A549 (cell line): Measurements from ENCODE around the gene CBFA2T3. TPM values are rescaled to one million over a fixed set of nuclear protein-coding genes. Genes with fewer than 3 reads are reported as not detected.

ENCODE experiments used
- ATAC-seq, 2 experiments: fragments of 200-7000 bp in 1 of 2; fragments of >200 bp in 1 of 2; cut with Nextera tagmentation in 1 of 2; cut with Tn5 transposase in 1 of 2; 3 replicates each; pipeline versions ENCODE4 v1.8.0 to v1.9.1; 2018 to 2020; ENCODE audit warnings: mild to moderate bottlenecking in 1 of 2, moderate library complexity in 1 of 2
- CTCF ChIA-PET: fragments of 300-600 bp; sonication (Branson Sonifier 250); formaldehyde crosslinking; extraction: SDS; loops from one replicate; lab custom pipeline; 2021; ENCODE audit warnings: antibody characterized with exemption, inconsistent platforms; lab: Yijun Ruan, JAX
- POLR2A ChIA-PET: fragments of 350-600 bp; formaldehyde crosslinking; extraction: SDS; loops from one replicate; lab custom pipeline; 2021; ENCODE audit warnings: antibody characterized with exemption, inconsistent platforms; lab: Yijun Ruan, JAX
- DNase-seq, 2 experiments: peaks; one replicate each; pipeline versions ENCODE4 v3.0.0 to v3.0.0-alpha.2; 2011 to 2016; ENCODE audit warnings: low read depth in 1 of 2, low spot score in 1 of 2
- FAIRE-seq: peaks from 2 replicates; lab custom pipeline; 2011; peaks lifted over from hg19 to GRCh38; lab: Jason Lieb, UNC
- H3K27ac ChIP-seq, 2 experiments: fragments of >200 bp; sonication (Bioruptor Twin); formaldehyde crosslinking; 3 replicates each; pipeline ENCODE4 v1.5.1; 2016 to 2017
- H3K4me1 ChIP-seq: fragments of >200 bp; sonication (Bioruptor Twin); formaldehyde crosslinking; 3 replicates; pipeline ENCODE4 v1.6.1; 2016
- H3K4me2 ChIP-seq: fragments of >200 bp; sonication (Bioruptor Twin); formaldehyde crosslinking; 3 replicates; pipeline ENCODE4 v1.6.1; 2016
- H3K4me3 ChIP-seq: fragments of >200 bp; sonication (Bioruptor Twin); formaldehyde crosslinking; 3 replicates; pipeline ENCODE4 v1.5.1; 2016
- H3K9me3 ChIP-seq: fragments of >200 bp; sonication (Bioruptor Twin); formaldehyde crosslinking; 3 replicates; pipeline ENCODE4 v1.6.1; 2016
- CHD4 ChIP-seq: fragments of 200-600 bp; sonication (generic); IDR thresholded peaks from 2 replicates; pipeline ENCODE4 v1.6.1; 2016; ENCODE audit warnings: antibody characterized with exemption, mild to moderate bottlenecking, borderline replicate concordance
- E2F6 ChIP-seq: IDR thresholded peaks from 2 replicates; pipeline ENCODE4 v1.6.1; 2012; ENCODE audit warnings: low read depth, borderline replicate concordance
- GATA3 ChIP-seq: IDR thresholded peaks from 2 replicates; pipeline ENCODE4 v1.6.1; 2012; ENCODE audit warnings: borderline replicate concordance
- KDM1A ChIP-seq: fragments of 200-600 bp; sonication (generic); IDR thresholded peaks from 2 replicates; pipeline ENCODE4 v1.6.1; 2016; ENCODE audit warnings: low read depth, mild to moderate bottlenecking
- KDM5A ChIP-seq: fragments of 200-600 bp; sonication (generic); IDR thresholded peaks from 2 replicates; pipeline ENCODE4 v1.6.1; 2016; ENCODE audit warnings: antibody characterized with exemption, mild to moderate bottlenecking
- MAFK ChIP-seq: fragments of 450-650 bp; IDR thresholded peaks from 2 replicates; pipeline ENCODE4 v1.6.1; 2014; ENCODE audit not compliant: partially characterized antibody
- MYC ChIP-seq: IDR thresholded peaks from 2 replicates; pipeline ENCODE4 v1.6.1; 2012; ENCODE audit warnings: mild to moderate bottlenecking, inconsistent platforms, low read length, improper control_type of control experiment, borderline replicate concordance
- NPAS2 ChIP-seq: fragments of 250-450 bp; sonication (Bioruptor Pico); IDR thresholded peaks from 2 replicates; pipeline ENCODE4 v1.8.0; 2022; ENCODE audit warnings: mild to moderate bottlenecking, moderate library complexity, borderline replicate concordance
- RAD21 ChIP-seq, 2 experiments: fragments of >200 bp in 1 of 2; sonication (Bioruptor Twin) in 1 of 2; formaldehyde crosslinking in 1 of 2; IDR thresholded peaks in 1 of 2; conservative IDR thresholded peaks in 1 of 2; 2 replicates in 1 of 2; 3 replicates in 1 of 2; pipeline ENCODE4 v1.6.1; 2012 to 2018; ENCODE audit warnings: inconsistent platforms in 1 of 2
- REST ChIP-seq: fragments of 200-600 bp; sonication (generic); IDR thresholded peaks from 2 replicates; pipeline ENCODE4 v1.6.1; 2016; ENCODE audit warnings: antibody characterized with exemption, mild to moderate bottlenecking, moderate library complexity
- RFX5 ChIP-seq: fragments of 450-650 bp; IDR thresholded peaks from 2 replicates; pipeline ENCODE4 v1.7.1; 2014; ENCODE audit warnings: antibody characterized with exemption, mild to moderate bottlenecking, moderate library complexity
- SMC3 ChIP-seq: fragments of >200 bp; sonication (Bioruptor Twin); formaldehyde crosslinking; IDR thresholded peaks from 3 replicates; pipeline ENCODE4 v1.6.1; 2018; ENCODE audit warnings: inconsistent platforms
- WGBS: methylation state at CpG from one replicate; pipeline ENCODE4 v1.1.6; 2017; ENCODE audit errors: missing lambda C conversion rate; 5-methylcytosine and 5-hydroxymethylcytosine counted together
- polyA plus RNA-seq, 4 experiments: library from polyadenylated mRNA; depleted of rRNA in 3 of 4; stranded (reverse); fragments of >200 nt; fragmentation: RNase III in 1 of 4; extraction: RNeasy Plus Mini Kit Qiagen cat#74134 plus additional on column Dnase treatment in 1 of 4; gene quantifications; 2 replicates in 3 of 4; 3 replicates in 1 of 4; pipeline ENCODE4 v1.2.3, GENCODE V29; 2011 to 2017
- TF ChIP-seq, protein P1 (sequence below): fragments of 450-650 bp; IDR thresholded peaks from 2 replicates; pipeline ENCODE4 v1.6.1; 2014; ENCODE audit warnings: antibody characterized with exemption
- TF ChIP-seq, protein P2 (sequence below): fragments of >200 bp; sonication (Bioruptor Twin); formaldehyde crosslinking; IDR thresholded peaks from 2 replicates; pipeline ENCODE4 v1.6.1; 2016

Gene CBFA2T3
- polyA plus RNA-seq, 2 of the 4 experiments (the other 2 are of a cell fraction), result 0.08 TPM; not detected in 1

DNA sequence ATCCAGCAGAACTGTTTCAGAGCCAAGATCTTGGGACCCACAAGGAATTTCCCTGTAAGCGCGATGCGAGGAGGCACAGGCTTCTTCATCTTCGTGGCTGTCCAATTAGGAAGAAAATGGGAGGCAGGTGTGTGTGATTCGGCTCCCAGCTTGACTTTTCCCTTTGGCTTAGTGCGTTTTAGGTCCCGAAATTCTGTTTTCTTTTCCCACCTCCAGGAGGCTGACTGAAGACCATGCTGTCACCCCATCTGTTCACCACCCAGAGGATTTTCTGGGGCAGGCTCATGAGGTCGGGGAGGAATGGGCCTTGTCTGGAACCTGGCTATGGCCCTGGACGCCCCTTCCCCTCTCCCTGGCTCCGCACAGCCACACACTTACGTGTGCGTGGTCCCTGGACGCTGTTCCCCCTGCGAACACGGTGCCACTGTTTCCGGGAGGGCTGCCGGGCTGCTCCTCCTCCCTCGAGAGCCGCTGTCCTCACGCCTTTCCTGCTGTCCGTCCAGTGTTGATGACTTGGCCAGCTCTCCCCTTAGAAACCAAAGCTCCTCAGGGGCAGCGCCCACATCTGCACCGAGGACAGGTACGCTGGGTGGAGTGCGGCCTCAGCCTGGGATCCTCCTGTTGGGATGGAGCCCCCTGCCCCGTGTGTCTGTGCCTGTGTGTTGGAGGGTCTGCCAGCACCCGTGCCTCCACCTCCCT lies 107.9 kb downstream of the CBFA2T3 start:
- no peak overlapping the region for H3K4me2 ChIP-seq
- H3K4me3 ChIP-seq, result no peak overlapping the region
- TF ChIP-seq RAD21 (conservative IDR thresholded peaks at IDR 0.05 in 1 of 2, IDR thresholded peaks at IDR 0.05 in 1 of 2) (no peak), KDM5A (no peak)
- TF ChIP-seq, protein P1, sequence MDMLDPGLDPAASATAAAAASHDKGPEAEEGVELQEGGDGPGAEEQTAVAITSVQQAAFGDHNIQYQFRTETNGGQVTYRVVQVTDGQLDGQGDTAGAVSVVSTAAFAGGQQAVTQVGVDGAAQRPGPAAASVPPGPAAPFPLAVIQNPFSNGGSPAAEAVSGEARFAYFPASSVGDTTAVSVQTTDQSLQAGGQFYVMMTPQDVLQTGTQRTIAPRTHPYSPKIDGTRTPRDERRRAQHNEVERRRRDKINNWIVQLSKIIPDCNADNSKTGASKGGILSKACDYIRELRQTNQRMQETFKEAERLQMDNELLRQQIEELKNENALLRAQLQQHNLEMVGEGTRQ, result no peak
- H3K27ac ChIP-seq, result no peak overlapping the region
- H3K4me1 ChIP-seq, result no peaks in the 10 kb centered on the region
- POLR2A ChIA-PET, result interaction anchor here (0.8 kb wide), 1 partner anchor 11 kb away, joined by 3 read pairs; no protein-coding TSS in a partner anchor
- no peak for DNase-seq
- FAIRE-seq, result no peak
- CTCF ChIA-PET, result interaction anchor here (0.6 to 2.0 kb wide), 3 partner anchors 11 to 52 kb away, joined by 3 to 9 read pairs (median 4); no protein-coding TSS in a partner anchor
- no peak for ATAC-seq
- H3K9me3 ChIP-seq, result no peaks in the 10 kb centered on the region
- WGBS, result 73% methylated on average over 25 of the region's 27 CpGs

- FAIRE-seq (no peak), DNase-seq (no peak), ATAC-seq (no peak)
- Histone ChIP-seq H3K4me1 (no peaks in the 10 kb centered on the region), H3K4me2 (no peak overlapping the region), H3K4me3 (no peak overlapping the region), H3K27ac (no peak overlapping the region), H3K9me3 (no peaks in the 10 kb centered on the region)
- ChIA-PET POLR2A (no interaction called here), CTCF (no interaction called here)
- TF ChIP-seq NPAS2 (CRISPR knock-in tag) (no peak), MYC (no peak), REST (no peak), CHD4 (no peak), GATA3 (no peak), RFX5 (no peak)
- TF ChIP-seq, protein P2, sequence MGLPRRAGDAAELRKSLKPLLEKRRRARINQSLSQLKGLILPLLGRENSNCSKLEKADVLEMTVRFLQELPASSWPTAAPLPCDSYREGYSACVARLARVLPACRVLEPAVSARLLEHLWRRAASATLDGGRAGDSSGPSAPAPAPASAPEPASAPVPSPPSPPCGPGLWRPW, result no peak
- WGBS, result 82% methylated on average over 13 of the region's 24 CpGs
These were observed 109.3 kb downstream of the CBFA2T3 start for GRCh38 chr16:88867581-88868246.

DNA sequence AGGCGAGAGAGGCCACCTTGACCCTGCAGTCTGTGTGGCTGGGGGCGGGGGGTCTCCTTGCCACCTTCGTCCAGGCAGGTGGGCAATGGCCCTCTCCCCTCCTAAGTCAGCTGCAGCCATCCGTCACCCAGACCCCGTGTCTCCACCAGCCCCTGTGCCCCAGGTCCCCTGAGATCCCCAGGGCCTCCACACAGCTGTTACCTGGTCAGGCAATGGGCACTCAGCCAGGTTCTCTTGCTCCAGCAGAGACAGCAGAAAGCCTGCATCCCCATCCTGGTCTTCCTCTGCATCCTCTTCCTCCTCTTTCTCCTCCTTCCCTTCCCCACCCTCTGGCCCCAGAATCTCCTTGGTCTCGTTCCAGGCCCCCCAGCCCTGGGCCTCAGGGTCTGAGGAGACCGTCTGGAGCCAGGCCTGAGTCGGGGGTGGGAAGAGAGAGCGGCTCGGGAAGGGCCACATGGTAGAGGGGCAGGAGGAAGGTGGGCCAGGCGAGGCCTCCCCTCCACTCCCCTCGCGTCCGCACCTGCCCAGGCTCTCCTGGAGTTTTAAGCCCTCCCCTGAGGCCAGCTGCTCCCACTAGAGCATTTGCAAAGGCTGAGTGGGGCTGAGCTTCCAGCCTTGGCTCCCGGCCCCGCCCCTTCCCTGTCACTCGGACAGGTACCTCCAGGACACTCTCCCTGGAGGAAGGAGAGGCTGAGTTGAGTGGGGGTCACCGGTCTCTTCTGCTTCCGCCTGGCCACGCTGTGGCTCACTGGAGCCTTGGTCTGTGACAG lies 110.7 kb downstream of the CBFA2T3 start, which contains the start of gene PABPN1L:
Gene PABPN1L, minus strand, starts transcription at position 510 of the 770 bp plus-strand sequence. Its CDS starts 54 bp downstream, at position 456.
- Histone ChIP-seq H3K4me1 (no peaks in the 10 kb centered on the region), H3K27ac (no peak within 1 kb of the TSS), H3K9me3 (no peaks in the 10 kb centered on the region), H3K4me3 (no peak within 1 kb of the TSS), H3K4me2 (no peak within 1 kb of the TSS)
- POLR2A ChIA-PET, result no interaction called here
- WGBS, result 83% methylated on average over 15 of the region's 20 CpGs
- ATAC-seq (no peak), DNase-seq (no peak), FAIRE-seq (no peak)
- TF ChIP-seq E2F6, result no peak
- TF ChIP-seq MAFK, result no peak
- TF ChIP-seq SMC3, result no peak
- TF ChIP-seq KDM1A, result no peak
- CTCF ChIA-PET, result interaction anchor here (1.2 to 2.0 kb wide), 3 partner anchors 8 to 59 kb away, joined by 3 to 8 read pairs (median 3); no protein-coding TSS in a partner anchor
